Liver (tissue), 9 donors: ENCODE results near the gene IREB2. TPM values are rescaled to one million over a fixed set of nuclear protein-coding genes. Genes with fewer than 3 reads are reported as not detected.

Experiments
- DNase-seq: peaks from one replicate; pipeline ENCODE4 v3.0.0-alpha.2; 2017; ENCODE audit warnings: low spot score
- H3K27ac ChIP-seq, 2 donors: one replicate each; pipeline ENCODE4 v1.7.0; 2013; ENCODE audit warnings: inconsistent platforms in 2 of 2, low read length in 2 of 2, control low read depth in 1 of 2, low read depth in 1 of 2, mild to moderate bottlenecking in 1 of 2
- H3K27me3 ChIP-seq, 4 donors: one replicate each; pipeline versions ENCODE4 v1.6.1 to v1.7.0; 2013; ENCODE audit warnings: low read length in 3 of 4, inconsistent platforms in 1 of 4, mild to moderate bottlenecking in 1 of 4, moderate library complexity in 1 of 4; ENCODE audit not compliant: control insufficient read depth in 4 of 4, insufficient read depth in 4 of 4
- H3K36me3 ChIP-seq, 4 donors: one replicate each; pipeline versions ENCODE4 v1.6.1 to v1.7.0; 2013; ENCODE audit warnings: low read length in 3 of 4, mild to moderate bottlenecking in 3 of 4, low read depth in 1 of 4, moderate library complexity in 1 of 4; ENCODE audit not compliant: control insufficient read depth in 4 of 4, insufficient read depth in 3 of 4
- H3K4me1 ChIP-seq, 4 donors: one replicate each; pipeline versions ENCODE4 v1.6.1 to v1.7.0; 2013; ENCODE audit warnings: low read length in 3 of 4, mild to moderate bottlenecking in 3 of 4, moderate library complexity in 1 of 4; ENCODE audit not compliant: control insufficient read depth in 4 of 4, insufficient read depth in 4 of 4
- H3K4me3 ChIP-seq, 3 donors: one replicate each; pipeline versions ENCODE4 v1.6.1 to v1.7.0; 2013; ENCODE audit warnings: low read length in 3 of 3, control low read depth in 1 of 3, low read depth in 1 of 3, mild to moderate bottlenecking in 1 of 3
- H3K9ac ChIP-seq, 2 donors: one replicate each; pipeline ENCODE4 v1.7.0; 2013; ENCODE audit warnings: low read length in 2 of 2, mild to moderate bottlenecking in 2 of 2, moderate library complexity in 2 of 2, control low read depth in 1 of 2, low read depth in 1 of 2
- H3K9me3 ChIP-seq, 4 donors: one replicate each; pipeline versions ENCODE4 v1.6.1 to v1.7.0; 2013; ENCODE audit warnings: low read length in 3 of 4; ENCODE audit not compliant: control insufficient read depth in 4 of 4
- ATF3 ChIP-seq: IDR thresholded peaks from 2 replicates; pipeline ENCODE4 v1.6.1; 2016; ENCODE audit warnings: antibody characterized with exemption
- GABPA ChIP-seq, 2 donors: IDR thresholded peaks in 1 of 2; conservative IDR thresholded peaks in 1 of 2; 2 replicates each; pipeline ENCODE4 v1.6.1; 2016; ENCODE audit warnings: antibody characterized with exemption in 2 of 2, mild to moderate bottlenecking in 1 of 2, moderate library complexity in 1 of 2
- JUND ChIP-seq, 2 donors: IDR thresholded peaks; 2 replicates each; pipeline ENCODE4 v1.6.1; 2016; ENCODE audit warnings: antibody characterized with exemption in 2 of 2
- WGBS: extraction: QIAGEN DNeasy Blood & Tissue Kit; methylation state at CpG from one replicate; pipeline ENCODE4 v1.1.7; 2013; 5-methylcytosine and 5-hydroxymethylcytosine counted together
- polyA plus RNA-seq, 2 donors: library from polyadenylated mRNA; stranded (reverse) in 1 of 2; unstranded in 1 of 2; fragments of 200-250 nt in 1 of 2; fragments of >200 nt in 1 of 2; fragmentation: Nextera tagmentation in 1 of 2; extraction: Ambion mirVana in 1 of 2; gene quantifications; one replicate each; pipeline versions ENCODE4 v1.2.1 to v1.2.3, GENCODE V29; 2013 to 2015
- total RNA-seq, 2 donors: library from RNA; depleted of rRNA; stranded (reverse); fragments of >200 nt; gene quantifications; one replicate each; pipeline ENCODE4 v1.2.3, GENCODE V29; 2014
- donor health status: healthy.
- donor health status: healthy.
- donor health status: healthy.
- donor health status: healthy.
- donor health status: healthy.

IREB2 gene
- total and polyA plus RNA-seq, 4 donors, result 7.0 to 51.4 (median 17.0) TPM

- H3K36me3 ChIP-seq, result peaks cover 16 to 51% (median 40%) of the 10 kb centered on the region in 4 donors
- no peaks in the 10 kb centered on the region for H3K27me3 ChIP-seq
- H3K27ac ChIP-seq, result no peak overlapping the region
- no peaks in the 10 kb centered on the region for H3K4me1 ChIP-seq
- H3K9ac ChIP-seq, result no peak overlapping the region
- no peaks in the 10 kb centered on the region for H3K9me3 ChIP-seq
- TF ChIP-seq GABPA (IDR thresholded peaks at IDR 0.05 in 1 of 2, conservative IDR thresholded peaks at IDR 0.05 in 1 of 2), result no peak
- TF ChIP-seq ATF3, result no peak
- no peak for TF ChIP-seq JUND (IDR thresholded peaks at IDR 0.05)
- 81% methylated on average over 3 of the region's 3 CpGs for WGBS
- no peak overlapping the region for H3K4me3 ChIP-seq
- DNase-seq, result no peak
Measured at GRCh38 chr15:78550815-78551214, 112.8 kb downstream of the IREB2 start.

Other genes with a start within 250 kb of the IREB2 start
- gene ACSBG1, start 203.7 kb upstream of the IREB2 start, total RNA-seq, result 1 to 10 TPM in 1 of 2 donors, under 1 TPM in 1; under 0.01 to 3.8 TPM
- under 1 TPM; 0.06 to 0.24 TPM for gene ACSBG1, start 203.7 kb upstream of the IREB2 start, polyA plus RNA-seq
- gene DNAJA4, start 173.7 kb upstream of the IREB2 start, total RNA-seq, result 10 to 100 TPM in 1 of 2 donors, 1 to 10 TPM in 1; 2.9 to 79.0 TPM
- 1 to 10 TPM in 1 of 2 donors, under 1 TPM in 1; 0.93 to 1.1 TPM for gene DNAJA4, start 173.7 kb upstream of the IREB2 start, polyA plus RNA-seq
- gene SKIC8, start 138.6 kb upstream of the IREB2 start, total RNA-seq, result 10 to 100 TPM; 44.9 to 48.7 TPM
- 10 to 100 TPM; 33.4 to 35.5 TPM for gene SKIC8, start 138.6 kb upstream of the IREB2 start, polyA plus RNA-seq
- not detected for gene CRABP1, start 97.9 kb upstream of the IREB2 start, total RNA-seq
- gene CRABP1, start 97.9 kb upstream of the IREB2 start, polyA plus RNA-seq, result not detected
- 1 to 10 TPM; 1.7 to 7.7 TPM for gene HYKK, start 69.4 kb downstream of the IREB2 start, total RNA-seq
- 1 to 10 TPM; 1.8 to 2.7 TPM for gene HYKK, start 69.4 kb downstream of the IREB2 start, polyA plus RNA-seq
- gene PSMA4, start 102.2 kb downstream of the IREB2 start, total RNA-seq, result 100 to 1,000 TPM in 1 of 2 donors, 10 to 100 TPM in 1; 95.3 to 109 TPM
- 100 to 1,000 TPM; 130 to 154 TPM for gene PSMA4, start 102.2 kb downstream of the IREB2 start, polyA plus RNA-seq
- under 1 TPM; 0.17 to 0.56 TPM for gene CHRNA5, start 127.3 kb downstream of the IREB2 start, total RNA-seq
- under 1 TPM; 0.31 to 0.40 TPM for gene CHRNA5, start 127.3 kb downstream of the IREB2 start, polyA plus RNA-seq
- not detected for gene CHRNA3, start 182.8 kb downstream of the IREB2 start, total RNA-seq
- not detected for gene CHRNA3, start 182.8 kb downstream of the IREB2 start, polyA plus RNA-seq
- gene CHRNB4, start 203.0 kb downstream of the IREB2 start, total RNA-seq, result not detected
- gene CHRNB4, start 203.0 kb downstream of the IREB2 start, polyA plus RNA-seq, result not detected